GM12878 (cell line): ENCODE measurements around the gene ERVK3-1. TPM values are rescaled to one million over a fixed set of nuclear protein-coding genes. Genes with fewer than 3 reads are reported as not detected.

Source experiments
- BACH1 ChIP-seq: fragments of 450-650 bp; IDR thresholded peaks from 2 replicates; pipeline ENCODE4 v1.6.1; 2017; ENCODE audit warnings: mild to moderate bottlenecking, borderline replicate concordance
- EED ChIP-seq: sonication (generic); IDR thresholded peaks from 2 replicates; pipeline ENCODE4 v1.6.1; 2016; ENCODE audit warnings: antibody characterized with exemption, low read depth
- SMAD1 ChIP-seq: fragments of 450-650 bp; IDR thresholded peaks from 2 replicates; pipeline ENCODE4 v1.6.1; 2018; ENCODE audit warnings: mild to moderate bottlenecking, low read depth; ENCODE audit not compliant: partially characterized antibody
- SMARCA5 ChIP-seq: fragments of 450-650 bp; IDR thresholded peaks from 2 replicates; pipeline ENCODE4 v1.6.1; 2017; ENCODE audit warnings: mild to moderate bottlenecking
- SRF ChIP-seq, 2 experiments: IDR thresholded peaks; 2 replicates each; pipeline ENCODE4 v1.6.1; 2011; ENCODE audit warnings: low read depth in 2 of 2, low read length in 2 of 2, mild to moderate bottlenecking in 1 of 2, moderate library complexity in 1 of 2
- ZBTB40 ChIP-seq: fragments of 450-650 bp; IDR thresholded peaks from 2 replicates; pipeline ENCODE4 v1.6.1; 2016; ENCODE audit warnings: mild to moderate bottlenecking, moderate library complexity, borderline replicate concordance
- polyA plus RNA-seq, 11 experiments: library from polyadenylated mRNA; depleted of rRNA in 4 of 11; unstranded in 6 of 11; stranded (reverse) in 5 of 11; fragments of >200 nt; fragmentation: Nextera tagmentation in 4 of 11; fragmentation: Illumina TruSeq in 1 of 11; extraction: Ambion mirVana in 4 of 11; extraction: Trizol in 1 of 11; gene quantifications; 1 replicate in 1 of 11; 2 replicates in 10 of 11; pipeline versions ENCODE4 v1.2.1 to v1.2.3, GENCODE V29; 2011 to 2016; ENCODE audit warnings: inconsistent platforms in 2 of 11, missing spikeins in 2 of 11, low read depth in 1 of 11
- total RNA-seq, 4 experiments: library from RNA; depleted of rRNA in 3 of 4; stranded (reverse); fragments of >200 nt in 3 of 4; fragmentation: Illumina TruSeq in 1 of 4; extraction: Trizol in 1 of 4; gene quantifications; 2 replicates each; pipeline versions ENCODE4 v1.2.1 to v1.2.3, GENCODE V29; 2013 to 2021
- TF ChIP-seq, protein P1 (sequence below): IDR thresholded peaks from 2 replicates; pipeline ENCODE4 v1.6.1; 2011; ENCODE audit warnings: borderline replicate concordance, low read depth, mild to moderate bottlenecking, moderate library complexity, mixed read lengths, low read length; ENCODE audit not compliant: insufficient read depth; ENCODE audit errors: extremely low read length
- TF ChIP-seq, protein P2 (sequence below): IDR thresholded peaks from 2 replicates; pipeline ENCODE4 v1.6.1; 2012; ENCODE audit warnings: improper control_type of control experiment, low read depth, low read length; ENCODE audit not compliant: insufficient replicate concordance
- TF ChIP-seq, protein P3 (sequence below): fragments of 450-650 bp; IDR thresholded peaks from 2 replicates; pipeline ENCODE4 v1.6.1; 2017; ENCODE audit warnings: mild to moderate bottlenecking
- TF ChIP-seq, protein P4 (sequence below): IDR thresholded peaks from 2 replicates; pipeline ENCODE4 v1.6.1; 2012; ENCODE audit warnings: low read depth, low read length, improper control_type of control experiment

Gene ERVK3-1
- total and polyA plus RNA-seq, 10 of the 15 experiments (the other 5 are each of a cell fraction or from before 2014, with no cell fraction given) = 59.3 to 172 (median 95.8) TPM

GRCh38 chr19:58362272-58362994, 57.3 kb downstream of the ERVK3-1 start, which contains the start of gene ZNF497 (continued):
- TF ChIP-seq, protein P1, sequence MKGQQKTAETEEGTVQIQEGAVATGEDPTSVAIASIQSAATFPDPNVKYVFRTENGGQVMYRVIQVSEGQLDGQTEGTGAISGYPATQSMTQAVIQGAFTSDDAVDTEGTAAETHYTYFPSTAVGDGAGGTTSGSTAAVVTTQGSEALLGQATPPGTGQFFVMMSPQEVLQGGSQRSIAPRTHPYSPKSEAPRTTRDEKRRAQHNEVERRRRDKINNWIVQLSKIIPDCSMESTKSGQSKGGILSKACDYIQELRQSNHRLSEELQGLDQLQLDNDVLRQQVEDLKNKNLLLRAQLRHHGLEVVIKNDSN = no peak
- TF ChIP-seq, protein P2, sequence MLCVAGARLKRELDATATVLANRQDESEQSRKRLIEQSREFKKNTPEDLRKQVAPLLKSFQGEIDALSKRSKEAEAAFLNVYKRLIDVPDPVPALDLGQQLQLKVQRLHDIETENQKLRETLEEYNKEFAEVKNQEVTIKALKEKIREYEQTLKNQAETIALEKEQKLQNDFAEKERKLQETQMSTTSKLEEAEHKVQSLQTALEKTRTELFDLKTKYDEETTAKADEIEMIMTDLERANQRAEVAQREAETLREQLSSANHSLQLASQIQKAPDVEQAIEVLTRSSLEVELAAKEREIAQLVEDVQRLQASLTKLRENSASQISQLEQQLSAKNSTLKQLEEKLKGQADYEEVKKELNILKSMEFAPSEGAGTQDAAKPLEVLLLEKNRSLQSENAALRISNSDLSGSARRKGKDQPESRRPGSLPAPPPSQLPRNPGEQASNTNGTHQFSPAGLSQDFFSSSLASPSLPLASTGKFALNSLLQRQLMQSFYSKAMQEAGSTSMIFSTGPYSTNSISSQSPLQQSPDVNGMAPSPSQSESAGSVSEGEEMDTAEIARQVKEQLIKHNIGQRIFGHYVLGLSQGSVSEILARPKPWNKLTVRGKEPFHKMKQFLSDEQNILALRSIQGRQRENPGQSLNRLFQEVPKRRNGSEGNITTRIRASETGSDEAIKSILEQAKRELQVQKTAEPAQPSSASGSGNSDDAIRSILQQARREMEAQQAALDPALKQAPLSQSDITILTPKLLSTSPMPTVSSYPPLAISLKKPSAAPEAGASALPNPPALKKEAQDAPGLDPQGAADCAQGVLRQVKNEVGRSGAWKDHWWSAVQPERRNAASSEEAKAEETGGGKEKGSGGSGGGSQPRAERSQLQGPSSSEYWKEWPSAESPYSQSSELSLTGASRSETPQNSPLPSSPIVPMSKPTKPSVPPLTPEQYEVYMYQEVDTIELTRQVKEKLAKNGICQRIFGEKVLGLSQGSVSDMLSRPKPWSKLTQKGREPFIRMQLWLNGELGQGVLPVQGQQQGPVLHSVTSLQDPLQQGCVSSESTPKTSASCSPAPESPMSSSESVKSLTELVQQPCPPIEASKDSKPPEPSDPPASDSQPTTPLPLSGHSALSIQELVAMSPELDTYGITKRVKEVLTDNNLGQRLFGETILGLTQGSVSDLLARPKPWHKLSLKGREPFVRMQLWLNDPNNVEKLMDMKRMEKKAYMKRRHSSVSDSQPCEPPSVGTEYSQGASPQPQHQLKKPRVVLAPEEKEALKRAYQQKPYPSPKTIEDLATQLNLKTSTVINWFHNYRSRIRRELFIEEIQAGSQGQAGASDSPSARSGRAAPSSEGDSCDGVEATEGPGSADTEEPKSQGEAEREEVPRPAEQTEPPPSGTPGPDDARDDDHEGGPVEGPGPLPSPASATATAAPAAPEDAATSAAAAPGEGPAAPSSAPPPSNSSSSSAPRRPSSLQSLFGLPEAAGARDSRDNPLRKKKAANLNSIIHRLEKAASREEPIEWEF = no peak
- TF ChIP-seq SRF (IDR thresholded peaks at IDR 0.05; ENCODE audit: low read depth in 2 of 2, low read length in 2 of 2) (no peak), SMARCA5 (no peak), ZBTB40 (peak; percentile 94), SMAD1 (peak; percentile 59), EED (no peak), BACH1 (peak; percentile 52; the same call in 1 of the 2 replicates)
- TF ChIP-seq, protein P3, sequence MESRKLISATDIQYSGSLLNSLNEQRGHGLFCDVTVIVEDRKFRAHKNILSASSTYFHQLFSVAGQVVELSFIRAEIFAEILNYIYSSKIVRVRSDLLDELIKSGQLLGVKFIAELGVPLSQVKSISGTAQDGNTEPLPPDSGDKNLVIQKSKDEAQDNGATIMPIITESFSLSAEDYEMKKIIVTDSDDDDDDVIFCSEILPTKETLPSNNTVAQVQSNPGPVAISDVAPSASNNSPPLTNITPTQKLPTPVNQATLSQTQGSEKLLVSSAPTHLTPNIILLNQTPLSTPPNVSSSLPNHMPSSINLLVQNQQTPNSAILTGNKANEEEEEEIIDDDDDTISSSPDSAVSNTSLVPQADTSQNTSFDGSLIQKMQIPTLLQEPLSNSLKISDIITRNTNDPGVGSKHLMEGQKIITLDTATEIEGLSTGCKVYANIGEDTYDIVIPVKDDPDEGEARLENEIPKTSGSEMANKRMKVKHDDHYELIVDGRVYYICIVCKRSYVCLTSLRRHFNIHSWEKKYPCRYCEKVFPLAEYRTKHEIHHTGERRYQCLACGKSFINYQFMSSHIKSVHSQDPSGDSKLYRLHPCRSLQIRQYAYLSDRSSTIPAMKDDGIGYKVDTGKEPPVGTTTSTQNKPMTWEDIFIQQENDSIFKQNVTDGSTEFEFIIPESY = no peak
- TF ChIP-seq, protein P4, sequence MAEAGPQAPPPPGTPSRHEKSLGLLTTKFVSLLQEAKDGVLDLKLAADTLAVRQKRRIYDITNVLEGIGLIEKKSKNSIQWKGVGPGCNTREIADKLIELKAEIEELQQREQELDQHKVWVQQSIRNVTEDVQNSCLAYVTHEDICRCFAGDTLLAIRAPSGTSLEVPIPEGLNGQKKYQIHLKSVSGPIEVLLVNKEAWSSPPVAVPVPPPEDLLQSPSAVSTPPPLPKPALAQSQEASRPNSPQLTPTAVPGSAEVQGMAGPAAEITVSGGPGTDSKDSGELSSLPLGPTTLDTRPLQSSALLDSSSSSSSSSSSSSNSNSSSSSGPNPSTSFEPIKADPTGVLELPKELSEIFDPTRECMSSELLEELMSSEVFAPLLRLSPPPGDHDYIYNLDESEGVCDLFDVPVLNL = 0 out of 2 replicates have a peak, but pooled peaks have one; percentile 14
